NCI-H82 treated with DMSO at 0.1 percent for 48 hours (cell line): ENCODE results near the gene SLC8A1.
"Not testable (repeated sequence)": the region's sequence is repeated elsewhere in the genome, so short reads cannot be mapped to it uniquely, and the experiment has no call there.

Experiments used
- DNase-seq: peaks from one replicate; lab custom pipeline; 2025; ENCODE audit not compliant: unreplicated experiment; lab: John Stamatoyannopoulos, UW

The SLC8A1 gene

GRCh38 chr2:40090044-40090443 lies 361.8 kb downstream of the SLC8A1 start:
- no peak for DNase-seq

- no peak for DNase-seq
Observed at GRCh38 chr2:40087927-40088326, 364.0 kb downstream of the SLC8A1 start.

- DNase-seq = no peak
Observed at GRCh38 chr2:40087434-40087833, 364.5 kb downstream of the SLC8A1 start.

GRCh38 chr2:40085786-40086185 lies 366.1 kb downstream of the SLC8A1 start:
- no peak for DNase-seq

GRCh38 chr2:40073336-40073735 lies 378.6 kb downstream of the SLC8A1 start:
- not testable (repeated sequence) for DNase-seq

GRCh38 chr2:40072442-40073232 lies 379.3 kb downstream of the SLC8A1 start:
- no peak for DNase-seq

- DNase-seq = no peak
Observed at GRCh38 chr2:40062381-40062780, 389.5 kb downstream of the SLC8A1 start.

GRCh38 chr2:40049781-40050180 lies 402.1 kb downstream of the SLC8A1 start:
- DNase-seq = no peak

GRCh38 chr2:40048506-40048905 lies 403.4 kb downstream of the SLC8A1 start:
- no peak for DNase-seq

- DNase-seq = no peak
Observed at GRCh38 chr2:40047406-40047805, 404.5 kb downstream of the SLC8A1 start.
